HAP-1 (cell line): ENCODE data around the gene LYSMD2.

Source experiments
- DNase-seq, 2 experiments: peaks; one replicate each; pipeline ENCODE4 v3.0.0-alpha.2; 2016 to 2020; ENCODE audit warnings: low spot score in 2 of 2
- H3K27me3 ChIP-seq: fragments of 250-450 bp; sonication (Bioruptor Pico); 2 replicates; pipeline ENCODE4 v1.5.1; 2020; ENCODE audit warnings: low read depth, mild to moderate bottlenecking, moderate library complexity
- H3K36me3 ChIP-seq: fragments of 250-450 bp; sonication (Bioruptor Pico); replicated peaks from 2 replicates; pipeline ENCODE4 v1.5.1; 2020; ENCODE audit warnings: mild to moderate bottlenecking
- H3K4me1 ChIP-seq: fragments of 250-450 bp; sonication (Bioruptor Pico); 2 replicates; pipeline ENCODE4 v1.5.1; 2020; ENCODE audit warnings: mild to moderate bottlenecking
- H3K4me3 ChIP-seq: fragments of 250-450 bp; sonication (Bioruptor Pico); 2 replicates; pipeline ENCODE4 v1.5.1; 2020; ENCODE audit warnings: mild to moderate bottlenecking, moderate library complexity
- H3K9me3 ChIP-seq: fragments of 250-450 bp; sonication (Bioruptor Pico); 2 replicates; pipeline ENCODE4 v1.5.1; 2020; ENCODE audit warnings: mild to moderate bottlenecking, moderate library complexity
- in situ Hi-C: fragments of 300-500 bp; cut with MboI; formaldehyde crosslinking; loops from 3 replicates; pipeline ENCODE4 v1.14.3; 2020; ENCODE audit warnings: low sequenced_read_pairs, inconsistent platforms, mixed read lengths

The LYSMD2 gene

GRCh38 chr15:51739061-51739712, 1.7 kb upstream of the LYSMD2 start:
- H3K9me3 ChIP-seq = no peaks in the 10 kb centered on the region
- in situ Hi-C loops = no loop called here
- H3K4me3 ChIP-seq = no peak overlapping the region
- no peak for DNase-seq
- peaks cover 4% of the 10 kb centered on the region; the same call in 1 of the 2 replicates for H3K27me3 ChIP-seq
- H3K36me3 ChIP-seq = no peaks in the 10 kb centered on the region; the same call in 1 of the 2 replicates
- H3K4me1 ChIP-seq = peaks cover 12% of the 10 kb centered on the region

- Histone ChIP-seq H3K4me1 (peaks cover 12% of the 10 kb centered on the region), H3K9me3 (no peaks in the 10 kb centered on the region), H3K4me3 (no peak overlapping the region), H3K36me3 (no peaks in the 10 kb centered on the region; the same call in 1 of the 2 replicates), H3K27me3 (no peaks in the 10 kb centered on the region)
- no peak for DNase-seq
- in situ Hi-C loops = no loop called here
These were observed 1.1 kb upstream of the LYSMD2 start for GRCh38 chr15:51738553-51738952.

- H3K36me3 ChIP-seq = no peaks in the 10 kb centered on the region; the same call in 1 of the 2 replicates
- in situ Hi-C loops = no loop called here
- peak overlapping the region; percentile 27 for H3K4me3 ChIP-seq
- H3K4me1 ChIP-seq = peaks cover 12% of the 10 kb centered on the region
- no peaks in the 10 kb centered on the region for H3K9me3 ChIP-seq
- H3K27me3 ChIP-seq = no peaks in the 10 kb centered on the region
- DNase-seq = peak; percentile 35 to 74
These were observed 519 bp downstream of the LYSMD2 start for GRCh38 chr15:51736751-51737521.

DNA sequence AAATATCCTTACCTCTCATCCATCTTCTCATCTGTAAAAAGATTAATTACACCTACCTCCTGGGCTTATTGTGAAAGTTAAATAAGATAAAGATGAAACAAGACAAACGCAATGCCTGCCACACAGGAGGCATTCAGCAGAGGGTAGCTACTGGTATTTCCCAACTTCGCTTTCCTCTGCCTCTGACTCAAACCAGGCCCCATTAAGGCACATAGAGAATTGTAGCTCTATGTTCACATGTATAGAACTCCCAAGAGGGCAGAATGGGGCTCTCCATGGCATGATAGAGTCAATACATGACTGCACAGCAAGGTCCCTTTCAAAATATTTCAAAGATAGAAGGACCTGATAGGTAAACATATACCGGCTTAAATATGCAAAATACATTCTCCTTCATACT, 1.4 kb downstream of the LYSMD2 start:
- no peaks in the 10 kb centered on the region; the same call in 1 of the 2 replicates for H3K36me3 ChIP-seq
- H3K4me3 ChIP-seq = no peak overlapping the region
- DNase-seq = no peak
- peaks cover 12% of the 10 kb centered on the region for H3K4me1 ChIP-seq
- no peaks in the 10 kb centered on the region for H3K9me3 ChIP-seq
- no peaks in the 10 kb centered on the region for H3K27me3 ChIP-seq
- in situ Hi-C loops = no loop called here

GRCh38 chr15:51735228-51736010, 2.0 kb downstream of the LYSMD2 start:
- peaks cover 12% of the 10 kb centered on the region for H3K4me1 ChIP-seq
- in situ Hi-C loops = no loop called here
- H3K27me3 ChIP-seq = no peaks in the 10 kb centered on the region
- H3K36me3 ChIP-seq = no peaks in the 10 kb centered on the region; the same call in 1 of the 2 replicates
- H3K4me3 ChIP-seq = no peak overlapping the region
- no peaks in the 10 kb centered on the region for H3K9me3 ChIP-seq
- no peak for DNase-seq

GRCh38 chr15:51732646-51733045, 4.8 kb downstream of the LYSMD2 start:
- in situ Hi-C loops = no loop called here
- peaks cover 9% of the 10 kb centered on the region for H3K4me1 ChIP-seq
- H3K27me3 ChIP-seq = no peaks in the 10 kb centered on the region
- no peaks in the 10 kb centered on the region for H3K9me3 ChIP-seq
- H3K4me3 ChIP-seq = no peak overlapping the region
- no peak for DNase-seq
- no peaks in the 10 kb centered on the region for H3K36me3 ChIP-seq

DNA sequence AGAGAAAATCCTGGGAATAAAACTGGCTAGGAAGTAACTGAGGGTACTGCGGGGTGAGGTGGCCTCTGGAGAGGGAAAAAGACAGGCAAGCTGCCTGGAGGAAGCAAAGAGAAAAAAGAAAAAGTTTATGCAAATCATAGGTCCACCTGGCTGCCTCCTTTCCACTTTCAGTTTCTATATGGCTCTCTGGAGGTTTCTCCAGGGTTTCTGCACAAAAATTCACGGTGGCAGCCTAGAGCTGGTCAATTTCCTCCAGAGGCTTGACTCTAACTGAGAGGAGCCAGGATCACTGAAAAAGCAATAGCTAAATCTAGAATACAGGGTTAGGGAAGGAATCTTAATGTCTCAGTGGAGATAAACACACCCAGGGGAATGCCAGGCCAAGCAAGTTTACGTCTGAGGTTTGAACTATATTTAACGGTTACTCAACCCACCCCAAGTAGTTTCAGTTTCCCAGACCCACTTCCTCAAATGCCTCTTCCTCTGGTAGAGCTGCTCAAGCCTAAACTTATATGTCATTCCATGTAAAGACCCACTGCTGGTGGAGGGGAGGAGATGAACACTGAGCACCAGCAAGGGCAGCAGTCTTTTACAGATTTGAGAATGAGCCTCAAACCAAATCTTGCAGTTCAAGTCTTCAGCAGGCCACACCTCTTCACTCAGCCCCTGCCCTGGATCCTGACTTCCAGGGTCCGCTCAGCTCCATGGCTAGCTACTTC, 5.7 kb downstream of the LYSMD2 start:
- no peak overlapping the region for H3K4me3 ChIP-seq
- H3K9me3 ChIP-seq = no peaks in the 10 kb centered on the region
- in situ Hi-C loops = no loop called here
- H3K36me3 ChIP-seq = no peaks in the 10 kb centered on the region
- H3K27me3 ChIP-seq = no peaks in the 10 kb centered on the region
- peaks cover 9% of the 10 kb centered on the region for H3K4me1 ChIP-seq
- no peak for DNase-seq

DNA sequence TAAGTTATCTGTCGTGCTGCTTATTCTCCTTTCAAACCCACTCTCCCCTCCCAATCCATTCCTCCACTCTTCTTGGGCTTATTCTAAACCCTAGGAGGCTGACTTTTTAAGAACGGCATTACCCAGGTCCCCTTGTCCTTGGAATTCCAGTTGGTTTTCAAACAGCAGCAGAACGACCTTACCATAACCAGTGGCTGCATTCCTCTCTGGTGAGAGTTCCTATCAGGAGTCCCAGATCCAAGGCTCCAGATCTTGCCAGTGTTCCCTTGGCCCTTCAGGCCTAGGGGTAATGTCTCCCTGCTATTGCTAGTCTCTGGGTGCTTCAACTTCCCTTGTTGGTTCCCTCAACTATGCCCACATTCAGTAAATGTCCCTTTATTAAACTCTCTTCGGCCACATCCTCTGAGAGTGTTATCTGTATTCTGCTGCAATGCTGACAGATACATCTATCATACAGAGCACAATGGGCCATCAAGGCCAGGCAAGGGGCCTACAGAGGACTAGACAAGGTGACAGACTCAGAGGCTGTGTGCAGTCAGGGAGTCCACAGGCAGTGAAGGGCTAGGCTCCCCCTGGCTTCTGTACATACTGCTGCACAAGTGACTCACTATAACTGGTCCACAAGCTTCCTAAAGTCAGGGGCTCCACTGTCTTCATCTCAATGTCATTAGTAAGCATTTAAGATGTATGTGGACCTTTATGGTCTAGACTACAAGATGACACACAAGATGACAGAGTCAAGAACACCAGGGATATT, 10.1 kb downstream of the LYSMD2 start:
- H3K4me1 ChIP-seq = no peaks in the 10 kb centered on the region
- no peaks in the 10 kb centered on the region for H3K9me3 ChIP-seq
- H3K27me3 ChIP-seq = no peaks in the 10 kb centered on the region; the same call in 1 of the 2 replicates
- H3K36me3 ChIP-seq = no peaks in the 10 kb centered on the region
- H3K4me3 ChIP-seq = no peak overlapping the region
- DNase-seq = no peak
- in situ Hi-C loops = no loop called here

DNA sequence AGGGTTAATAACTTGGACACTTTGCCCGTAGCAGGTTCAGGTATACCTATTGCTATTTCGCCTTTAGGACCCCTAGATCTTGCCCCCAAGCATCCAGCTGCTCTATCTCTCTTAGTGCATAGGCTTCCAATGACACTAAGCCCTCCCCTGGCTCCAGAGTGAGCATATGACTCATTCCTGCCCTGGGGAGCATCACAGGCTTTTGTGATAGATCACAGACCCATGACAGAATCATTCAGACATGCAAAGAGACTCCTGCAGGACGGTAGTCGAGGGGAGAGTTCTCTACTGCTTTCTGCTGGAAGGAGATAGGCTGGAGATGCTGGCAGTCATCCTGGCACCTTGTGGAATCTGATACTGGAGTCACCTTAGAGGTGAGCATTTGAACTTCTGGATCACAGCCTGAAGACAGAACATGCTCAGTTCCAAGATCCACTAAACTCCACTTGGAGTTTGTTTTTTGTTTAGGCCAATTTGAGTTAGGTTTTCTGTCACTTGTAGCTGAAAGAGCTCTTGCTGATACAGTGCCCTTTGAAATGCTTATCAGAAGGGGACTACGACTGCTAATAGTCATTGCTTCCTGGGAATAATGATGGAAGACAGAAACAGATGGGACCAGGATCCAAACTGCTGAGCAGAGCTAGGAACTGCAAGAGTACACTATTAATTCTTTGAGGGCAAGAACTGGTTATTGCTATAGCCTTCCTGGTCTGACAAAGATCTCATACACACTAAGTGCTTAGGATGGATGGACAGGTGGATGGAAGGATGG, 11.0 kb downstream of the LYSMD2 start:
- in situ Hi-C loops = no loop called here
- Histone ChIP-seq H3K4me3 (no peak overlapping the region), H3K4me1 (no peaks in the 10 kb centered on the region), H3K9me3 (no peaks in the 10 kb centered on the region), H3K36me3 (no peaks in the 10 kb centered on the region), H3K27me3 (no peaks in the 10 kb centered on the region; the same call in 1 of the 2 replicates)
- peak; percentile 42 to 57 for DNase-seq

DNA sequence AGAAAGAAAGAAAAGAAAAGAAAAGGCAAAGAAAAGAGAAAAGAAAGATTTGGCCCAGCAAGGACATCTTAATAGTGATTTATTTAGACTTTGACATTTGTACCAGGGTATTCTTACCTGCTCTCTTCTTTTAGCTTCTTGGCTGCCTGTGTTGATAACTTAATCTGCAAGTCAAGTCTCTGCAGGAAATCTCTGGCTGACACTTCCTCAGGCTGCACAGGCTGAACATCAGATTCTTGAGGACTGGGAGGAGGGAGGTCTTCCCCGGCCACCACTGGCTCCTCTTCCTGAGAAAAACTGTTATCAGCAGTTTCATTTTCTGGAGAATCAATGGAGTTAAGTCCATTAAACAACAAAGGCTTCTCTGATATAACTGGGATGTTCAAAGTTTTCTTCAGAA, 12.8 kb downstream of the LYSMD2 start:
- no peak for DNase-seq
- Histone ChIP-seq H3K27me3 (no peaks in the 10 kb centered on the region; the same call in 1 of the 2 replicates), H3K4me1 (no peaks in the 10 kb centered on the region), H3K4me3 (no peak overlapping the region), H3K36me3 (no peaks in the 10 kb centered on the region), H3K9me3 (no peaks in the 10 kb centered on the region)
- in situ Hi-C loops = no loop called here

DNA sequence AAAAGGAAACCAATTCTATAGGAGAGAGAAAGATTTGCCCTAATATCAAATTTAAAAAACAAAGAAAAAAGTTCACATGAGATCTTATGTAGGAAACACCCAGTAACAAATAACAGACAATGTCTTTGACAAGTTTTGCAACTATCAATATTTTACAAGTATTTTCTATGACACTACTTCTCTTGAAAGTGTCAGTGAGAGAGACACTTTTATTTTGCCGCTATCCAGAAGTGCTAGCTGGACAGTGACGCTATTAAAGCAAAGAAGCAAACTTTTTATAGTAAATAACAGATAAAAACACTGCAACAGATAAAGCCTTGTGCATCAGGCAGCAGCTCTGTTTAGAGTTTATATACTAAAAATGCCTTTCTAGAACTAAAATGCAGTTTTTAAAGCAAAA, 13.3 kb downstream of the LYSMD2 start:
- Histone ChIP-seq H3K36me3 (no peaks in the 10 kb centered on the region), H3K27me3 (no peaks in the 10 kb centered on the region; the same call in 1 of the 2 replicates), H3K9me3 (no peaks in the 10 kb centered on the region), H3K4me3 (no peak overlapping the region), H3K4me1 (no peaks in the 10 kb centered on the region)
- no peak for DNase-seq
- in situ Hi-C loops = no loop called here

DNA sequence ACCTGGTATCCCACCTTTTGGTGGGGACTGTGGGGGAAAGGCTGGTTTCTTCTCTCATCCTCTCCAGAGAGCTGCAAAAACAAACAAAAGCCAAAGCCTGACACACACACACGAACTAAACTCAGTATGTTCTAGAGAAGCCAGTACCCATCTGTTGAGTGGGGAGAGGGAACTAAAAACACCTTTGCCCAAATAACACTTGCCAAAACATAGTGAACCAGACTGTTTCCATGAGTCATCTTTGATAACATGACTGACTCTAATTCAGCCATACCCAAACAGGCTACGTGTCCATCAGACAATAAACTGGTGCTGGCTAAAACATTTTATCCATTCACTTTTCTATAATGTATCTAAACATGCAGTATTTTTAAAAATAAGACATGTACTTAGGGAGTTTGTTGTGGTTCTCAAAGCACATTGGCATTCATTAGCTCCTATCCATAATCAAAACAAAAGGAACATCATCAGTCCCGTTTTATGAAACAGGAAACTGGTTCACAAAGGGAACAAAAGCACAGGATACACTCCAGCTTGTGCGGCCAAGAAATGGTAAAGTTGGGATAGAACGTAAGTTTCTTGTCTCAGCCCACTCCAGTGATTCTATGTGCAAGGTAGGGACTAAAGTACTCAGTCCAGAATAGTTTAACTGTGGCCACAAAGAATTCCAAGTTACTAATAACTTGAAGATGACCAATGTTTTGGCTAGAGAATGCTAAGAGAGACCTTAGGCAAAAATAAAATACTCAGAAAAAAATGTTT, 16.1 kb downstream of the LYSMD2 start:
- H3K9me3 ChIP-seq = no peaks in the 10 kb centered on the region
- in situ Hi-C loops = no loop called here
- no peak overlapping the region for H3K4me3 ChIP-seq
- no peaks in the 10 kb centered on the region for H3K36me3 ChIP-seq
- no peak for DNase-seq
- no peaks in the 10 kb centered on the region; the same call in 1 of the 2 replicates for H3K27me3 ChIP-seq
- no peaks in the 10 kb centered on the region for H3K4me1 ChIP-seq
